Mesenchymal stem cell (in vitro differentiated cells and primary cell): ENCODE data around the gene CCDC3.
A peak's percentile ranks its signal among the peaks of the same experiment; 100 is the strongest.
"Not testable (repeated sequence)": the region's sequence is repeated elsewhere in the genome, so short reads cannot be mapped to it uniquely, and the experiment has no call there.

Source experiments
- DNase-seq: peaks from one replicate; pipeline ENCODE4 v3.0.0-alpha.2; 2013
- H2AFZ ChIP-seq: one replicate; pipeline ENCODE4 v1.6.1; 2013; ENCODE audit warnings: low read depth, mild to moderate bottlenecking, control low read depth, inconsistent platforms, low read length, moderate library complexity
- H2AK5ac ChIP-seq: 2 replicates; pipeline ENCODE4 v1.6.1; 2013; ENCODE audit warnings: low read length, moderate library complexity, mild to moderate bottlenecking, inconsistent platforms; ENCODE audit not compliant: severe bottlenecking
- H2BK120ac ChIP-seq: one replicate; pipeline ENCODE4 v1.6.1; 2013; ENCODE audit warnings: low read depth, mild to moderate bottlenecking, inconsistent platforms, low read length, moderate library complexity
- H2BK12ac ChIP-seq, 2 experiments: one replicate each; pipeline ENCODE4 v1.6.1; 2013; ENCODE audit warnings: inconsistent platforms in 2 of 2, low read length in 2 of 2, mild to moderate bottlenecking in 2 of 2, moderate library complexity in 2 of 2, control low read depth in 1 of 2
- H2BK15ac ChIP-seq: one replicate; pipeline ENCODE4 v1.6.1; 2013; ENCODE audit warnings: mild to moderate bottlenecking, low read depth, inconsistent platforms; ENCODE audit not compliant: poor library complexity, severe bottlenecking
- H2BK5ac ChIP-seq: 2 replicates; pipeline ENCODE4 v1.6.1; 2013; ENCODE audit warnings: low read depth, mild to moderate bottlenecking, low read length, control low read depth, inconsistent platforms; ENCODE audit not compliant: poor library complexity, severe bottlenecking
- H3K14ac ChIP-seq, 2 experiments: one replicate each; pipeline ENCODE4 v1.6.1; 2013; ENCODE audit warnings: inconsistent platforms in 2 of 2, low read length in 2 of 2, control low read depth in 1 of 2, mild to moderate bottlenecking in 1 of 2, moderate library complexity in 1 of 2
- H3K18ac ChIP-seq, 2 experiments: one replicate each; pipeline ENCODE4 v1.6.1; 2013; ENCODE audit warnings: inconsistent platforms in 2 of 2, low read length in 2 of 2, control low read depth in 1 of 2, low read depth in 1 of 2, mild to moderate bottlenecking in 1 of 2
- H3K23ac ChIP-seq, 2 experiments: one replicate each; pipeline ENCODE4 v1.6.1; 2013; ENCODE audit warnings: inconsistent platforms in 2 of 2, low read length in 2 of 2, mild to moderate bottlenecking in 2 of 2, moderate library complexity in 2 of 2, control low read depth in 1 of 2
- H3K27ac ChIP-seq: 2 replicates; pipeline ENCODE4 v1.5.1; 2013; ENCODE audit warnings: mild to moderate bottlenecking, moderate library complexity, low read length, control low read depth, inconsistent platforms; ENCODE audit not compliant: poor library complexity, severe bottlenecking
- H3K27me3 ChIP-seq, 2 experiments: 2 replicates each; pipeline versions ENCODE4 v1.6.1 to v1.7.0; 2013; ENCODE audit warnings: low read length in 2 of 2, mild to moderate bottlenecking in 2 of 2, moderate library complexity in 2 of 2, control low read depth in 1 of 2, inconsistent platforms in 1 of 2; ENCODE audit not compliant: control insufficient read depth in 1 of 2, insufficient read depth in 1 of 2
- H3K36me3 ChIP-seq, 2 experiments: 2 replicates each; pipeline versions ENCODE4 v1.6.1 to v1.7.0; 2013; ENCODE audit warnings: low read length in 2 of 2, control low read depth in 1 of 2, inconsistent platforms in 1 of 2, low read depth in 1 of 2, mild to moderate bottlenecking in 1 of 2; ENCODE audit not compliant: insufficient read depth in 2 of 2, control insufficient read depth in 1 of 2
- H3K4ac ChIP-seq, 2 experiments: one replicate each; pipeline ENCODE4 v1.6.1; 2013; ENCODE audit warnings: inconsistent platforms in 2 of 2, low read length in 2 of 2, mild to moderate bottlenecking in 2 of 2, moderate library complexity in 2 of 2, control low read depth in 1 of 2, low read depth in 1 of 2
- H3K4me1 ChIP-seq: 2 replicates; pipeline ENCODE4 v1.6.1; 2013; ENCODE audit warnings: low read depth, low read length, control low read depth; ENCODE audit not compliant: control insufficient read depth, insufficient read depth
- H3K4me2 ChIP-seq: 2 replicates; pipeline ENCODE4 v1.6.1; 2013; ENCODE audit warnings: low read length, mild to moderate bottlenecking, inconsistent platforms; ENCODE audit not compliant: poor library complexity, severe bottlenecking
- H3K4me3 ChIP-seq, 2 experiments: 2 replicates each; pipeline versions ENCODE4 v1.5.1 to v1.7.0; 2013; ENCODE audit warnings: low read length in 2 of 2, mild to moderate bottlenecking in 2 of 2, control low read depth in 1 of 2, low read depth in 1 of 2; ENCODE audit not compliant: insufficient read depth in 1 of 2
- H3K79me1 ChIP-seq: replicated peaks from 2 replicates; pipeline ENCODE4 v1.6.1; 2013; ENCODE audit warnings: mild to moderate bottlenecking, control low read depth, low read length, inconsistent platforms; ENCODE audit not compliant: poor library complexity, severe bottlenecking
- H3K9ac ChIP-seq: 2 replicates; pipeline ENCODE4 v1.7.0; 2013; ENCODE audit warnings: mild to moderate bottlenecking, low read length, moderate library complexity
- H3K9me3 ChIP-seq: 2 replicates; pipeline ENCODE4 v1.7.0; 2013; ENCODE audit warnings: mild to moderate bottlenecking, low read length; ENCODE audit not compliant: control insufficient read depth
- H4K8ac ChIP-seq: one replicate; pipeline ENCODE4 v1.6.1; 2013; ENCODE audit warnings: inconsistent platforms, mild to moderate bottlenecking, low read length, moderate library complexity
- H4K91ac ChIP-seq: one replicate; pipeline ENCODE4 v1.6.1; 2013; ENCODE audit warnings: mild to moderate bottlenecking, low read length, inconsistent platforms
- WGBS: methylation state at CpG from one replicate; pipeline ENCODE4 v1.1.7; 2013; ENCODE audit warnings: mixed read lengths; 5-methylcytosine and 5-hydroxymethylcytosine counted together

The CCDC3 gene

GRCh38 chr10:12868229-12868628, 133.3 kb downstream of the CCDC3 start:
- Histone ChIP-seq H3K4ac (no peak overlapping the region), H3K14ac (no peak overlapping the region), H3K9ac (no peak overlapping the region), H2BK5ac (no peak overlapping the region), H3K27me3 (peaks cover 5 to 29% of the 10 kb centered on the region in 2 experiments), H3K4me3 (no peak overlapping the region), H2BK15ac (no peak overlapping the region), H4K8ac (no peak overlapping the region), H2BK120ac (no peak overlapping the region), H3K27ac (no peak overlapping the region), H3K18ac (peak overlapping the region in 1 of 2 experiments; percentile 73), H2AFZ (no peak overlapping the region), H3K9me3 (no peaks in the 10 kb centered on the region), H3K4me2 (no peak overlapping the region), H2BK12ac (peak overlapping the region in 1 of 2 experiments; percentile 45), H4K91ac (no peak overlapping the region), H3K4me1 (no peaks in the 10 kb centered on the region), H3K79me1 (no peaks in the 10 kb centered on the region), H3K36me3 (no peaks in the 10 kb centered on the region), H3K23ac (no peak overlapping the region), H2AK5ac (no peak overlapping the region)
- peak; percentile 64 for DNase-seq
- WGBS: 24% methylated on average over 2 of the region's 5 CpGs

DNA sequence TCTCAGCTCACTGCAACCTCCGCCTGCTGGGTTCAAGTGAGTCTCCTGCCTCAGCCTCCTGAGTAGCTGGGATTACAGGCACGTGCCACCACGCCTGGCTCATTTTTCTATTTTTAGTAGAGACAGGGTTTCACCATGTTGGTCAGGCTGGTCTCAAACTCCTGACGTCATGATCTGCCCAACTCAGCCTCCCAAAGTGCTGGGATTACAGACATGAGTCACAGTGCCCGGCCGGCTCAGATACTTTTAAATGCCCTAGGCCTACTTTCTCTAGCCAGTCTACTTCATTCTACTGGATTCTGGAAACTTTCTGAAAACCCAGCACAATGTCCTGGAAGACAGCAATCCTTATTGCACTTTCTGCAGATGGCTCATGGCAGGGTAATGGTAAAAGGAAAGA, 136.0 kb downstream of the CCDC3 start:
- H3K9me3 ChIP-seq, H2AFZ ChIP-seq, H2BK15ac ChIP-seq, H3K14ac ChIP-seq, H3K4me1 ChIP-seq, H3K23ac ChIP-seq, H2AK5ac ChIP-seq, H3K18ac ChIP-seq, H3K27me3 ChIP-seq, H3K4ac ChIP-seq, H3K36me3 ChIP-seq, H4K8ac ChIP-seq, H3K9ac ChIP-seq, H2BK5ac ChIP-seq, H3K27ac ChIP-seq, H3K4me2 ChIP-seq, H2BK12ac ChIP-seq, H2BK120ac ChIP-seq, H3K4me3 ChIP-seq, H3K79me1 ChIP-seq, H4K91ac ChIP-seq: not testable (repeated sequence)
- 90% methylated on average over 6 of the region's 6 CpGs for WGBS
- peak; percentile 46 for DNase-seq

DNA sequence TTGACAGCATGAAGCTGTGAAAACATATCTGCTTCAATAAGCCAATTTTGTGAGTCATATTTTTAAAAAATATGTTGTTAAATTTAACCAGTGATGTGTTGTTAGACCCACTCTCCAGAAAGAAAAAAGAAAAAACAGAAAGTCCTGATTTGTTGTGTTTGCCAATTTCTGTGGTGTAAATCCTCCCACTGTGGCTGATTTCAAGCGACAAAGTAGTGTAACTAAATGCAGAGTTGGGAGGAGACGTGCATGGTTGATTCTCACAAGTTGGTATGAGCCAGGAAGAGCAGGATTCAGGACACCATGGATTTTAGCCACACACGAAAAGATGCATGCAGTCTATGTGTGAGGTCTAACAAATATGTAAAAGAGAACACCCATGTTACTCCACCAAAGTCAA, 139.1 kb downstream of the CCDC3 start:
- H2AFZ ChIP-seq: no peak overlapping the region
- H3K4ac ChIP-seq: no peak overlapping the region
- 82% methylated on average over 3 of the region's 3 CpGs for WGBS

GRCh38 chr10:12854988-12855387, 146.5 kb downstream of the CCDC3 start:
- Histone ChIP-seq H3K9ac (no peak overlapping the region), H3K23ac (no peak overlapping the region), H2AK5ac (no peak overlapping the region), H3K79me1 (no peaks in the 10 kb centered on the region), H3K4me1 (no peaks in the 10 kb centered on the region), H3K18ac (no peak overlapping the region), H2BK12ac (no peak overlapping the region), H2BK5ac (no peak overlapping the region), H4K91ac (no peak overlapping the region), H3K36me3 (no peaks in the 10 kb centered on the region), H2AFZ (no peak overlapping the region), H3K4ac (no peak overlapping the region), H3K4me3 (no peak overlapping the region), H3K27ac (no peak overlapping the region), H3K14ac (no peak overlapping the region), H4K8ac (no peak overlapping the region), H3K9me3 (no peaks in the 10 kb centered on the region), H2BK15ac (no peak overlapping the region), H3K4me2 (no peak overlapping the region), H3K27me3 (peaks cover 5 to 13% of the 10 kb centered on the region in 2 experiments), H2BK120ac (no peak overlapping the region)
- WGBS: 38% methylated on average over 1 of the region's 2 CpGs
- DNase-seq: no peak

More for the DNA sequence above, 139.1 kb downstream of the CCDC3 start:
- no peak overlapping the region for H3K18ac ChIP-seq
- no peak overlapping the region for H3K27ac ChIP-seq
- no peak overlapping the region for H3K4me3 ChIP-seq
- DNase-seq: no peak
- H2BK15ac ChIP-seq: no peak overlapping the region
- no peak overlapping the region for H4K91ac ChIP-seq
- no peak overlapping the region for H3K14ac ChIP-seq
- no peak overlapping the region for H3K23ac ChIP-seq
- no peak overlapping the region for H3K4me2 ChIP-seq
- no peak overlapping the region for H2BK5ac ChIP-seq
- H3K79me1 ChIP-seq: no peaks in the 10 kb centered on the region
- no peaks in the 10 kb centered on the region for H3K27me3 ChIP-seq
- H3K9ac ChIP-seq: no peak overlapping the region
- no peak overlapping the region for H4K8ac ChIP-seq
- no peak overlapping the region for H2AK5ac ChIP-seq
- no peak overlapping the region for H2BK120ac ChIP-seq
- H2BK12ac ChIP-seq: no peak overlapping the region
- H3K36me3 ChIP-seq: no peaks in the 10 kb centered on the region
- no peaks in the 10 kb centered on the region for H3K4me1 ChIP-seq
- H3K9me3 ChIP-seq: peaks cover 3% of the 10 kb centered on the region
